Duodenal mucosa (tissue), 2 donors: ENCODE results near the gene SCN8A.

Experiments
- H3K27ac ChIP-seq: one replicate; pipeline ENCODE4 v1.7.0; 2013; ENCODE audit warnings: low read depth, low read length
- H3K27me3 ChIP-seq, 2 donors: one replicate each; pipeline ENCODE4 v1.7.0; 2013; ENCODE audit warnings: low read length in 2 of 2, control low read depth in 1 of 2; ENCODE audit not compliant: insufficient read depth in 2 of 2, control insufficient read depth in 1 of 2
- H3K36me3 ChIP-seq, 2 donors: one replicate each; pipeline ENCODE4 v1.7.0; 2013; ENCODE audit warnings: low read length in 2 of 2, control low read depth in 1 of 2; ENCODE audit not compliant: insufficient read depth in 2 of 2, control insufficient read depth in 1 of 2
- H3K4me1 ChIP-seq, 2 donors: one replicate each; pipeline ENCODE4 v1.7.0; 2013; ENCODE audit warnings: low read length in 2 of 2, control low read depth in 1 of 2; ENCODE audit not compliant: insufficient read depth in 2 of 2, control insufficient read depth in 1 of 2
- H3K4me3 ChIP-seq, 2 donors: one replicate each; pipeline ENCODE4 v1.7.0; 2013; ENCODE audit warnings: low read length in 2 of 2, low read depth in 1 of 2
- H3K9ac ChIP-seq, 2 donors: one replicate each; pipeline ENCODE4 v1.7.0; 2013; ENCODE audit warnings: low read length in 2 of 2, low read depth in 1 of 2
- H3K9me3 ChIP-seq, 2 donors: one replicate each; pipeline ENCODE4 v1.7.0; 2013; ENCODE audit warnings: low read length in 2 of 2, control low read depth in 1 of 2; ENCODE audit not compliant: control insufficient read depth in 1 of 2

The SCN8A gene

GRCh38 chr12:51832354-51833107, 241.5 kb downstream of the SCN8A start:
- Histone ChIP-seq H3K9me3 (no peaks in the 10 kb centered on the region), H3K9ac (no peak overlapping the region), H3K36me3 (no peaks in the 10 kb centered on the region), H3K27me3 (peaks cover 18 to 19% of the 10 kb centered on the region in 2 donors), H3K4me1 (peaks cover 8 to 11% of the 10 kb centered on the region in 2 donors), H3K27ac (no peak overlapping the region), H3K4me3 (no peak overlapping the region)

GRCh38 chr12:51833448-51834227, 242.6 kb downstream of the SCN8A start:
- Histone ChIP-seq H3K4me3 (no peak overlapping the region), H3K9ac (no peak overlapping the region), H3K27me3 (peaks cover 23 to 27% of the 10 kb centered on the region in 2 donors), H3K27ac (no peak overlapping the region), H3K36me3 (no peaks in the 10 kb centered on the region), H3K9me3 (no peaks in the 10 kb centered on the region), H3K4me1 (peaks cover 0 to under 1% of the 10 kb centered on the region in 2 donors)

GRCh38 chr12:51834411-51834810, 243.4 kb downstream of the SCN8A start:
- H3K4me1 ChIP-seq = no peaks in the 10 kb centered on the region
- no peaks in the 10 kb centered on the region for H3K36me3 ChIP-seq
- peaks cover 26 to 27% of the 10 kb centered on the region in 2 donors for H3K27me3 ChIP-seq
- H3K27ac ChIP-seq = no peak overlapping the region
- no peaks in the 10 kb centered on the region for H3K9me3 ChIP-seq
- H3K9ac ChIP-seq = no peak overlapping the region
- no peak overlapping the region for H3K4me3 ChIP-seq

GRCh38 chr12:51836041-51836826, 245.2 kb downstream of the SCN8A start:
- no peaks in the 10 kb centered on the region for H3K36me3 ChIP-seq
- H3K9ac ChIP-seq = no peak overlapping the region
- no peak overlapping the region for H3K27ac ChIP-seq
- no peak overlapping the region for H3K4me3 ChIP-seq
- peaks cover 28 to 30% of the 10 kb centered on the region in 2 donors for H3K27me3 ChIP-seq
- no peaks in the 10 kb centered on the region for H3K4me1 ChIP-seq
- no peaks in the 10 kb centered on the region for H3K9me3 ChIP-seq

- Histone ChIP-seq H3K27me3 (peaks cover 28 to 34% of the 10 kb centered on the region in 2 donors), H3K4me3 (no peak overlapping the region), H3K9me3 (no peaks in the 10 kb centered on the region), H3K4me1 (no peaks in the 10 kb centered on the region), H3K36me3 (no peaks in the 10 kb centered on the region), H3K27ac (no peak overlapping the region), H3K9ac (no peak overlapping the region)
Observed at GRCh38 chr12:51836827-51837173, 245.8 kb downstream of the SCN8A start.

- no peak overlapping the region for H3K27ac ChIP-seq
- peaks cover 27 to 33% of the 10 kb centered on the region in 2 donors for H3K27me3 ChIP-seq
- H3K36me3 ChIP-seq = no peaks in the 10 kb centered on the region
- no peaks in the 10 kb centered on the region for H3K9me3 ChIP-seq
- H3K4me1 ChIP-seq = no peaks in the 10 kb centered on the region
- no peak overlapping the region for H3K4me3 ChIP-seq
- H3K9ac ChIP-seq = no peak overlapping the region
Observed at GRCh38 chr12:51837286-51837685, 246.3 kb downstream of the SCN8A start.

- Histone ChIP-seq H3K36me3 (no peaks in the 10 kb centered on the region), H3K4me3 (no peak overlapping the region), H3K27ac (no peak overlapping the region), H3K9ac (no peak overlapping the region), H3K4me1 (no peaks in the 10 kb centered on the region), H3K9me3 (no peaks in the 10 kb centered on the region), H3K27me3 (peaks cover 22 to 32% of the 10 kb centered on the region in 2 donors)
Observed at GRCh38 chr12:51838036-51838435, 247.0 kb downstream of the SCN8A start.

- Histone ChIP-seq H3K27me3 (peaks cover 20 to 32% of the 10 kb centered on the region in 2 donors), H3K36me3 (no peaks in the 10 kb centered on the region), H3K9me3 (no peaks in the 10 kb centered on the region), H3K27ac (no peak overlapping the region), H3K9ac (no peak overlapping the region), H3K4me1 (no peaks in the 10 kb centered on the region), H3K4me3 (no peak overlapping the region)
Observed at GRCh38 chr12:51838762-51839161, 247.7 kb downstream of the SCN8A start.

GRCh38 chr12:51839310-51839947, 248.4 kb downstream of the SCN8A start:
- H3K9me3 ChIP-seq = no peaks in the 10 kb centered on the region
- no peaks in the 10 kb centered on the region for H3K4me1 ChIP-seq
- no peak overlapping the region for H3K4me3 ChIP-seq
- H3K27ac ChIP-seq = no peak overlapping the region
- H3K9ac ChIP-seq = no peak overlapping the region
- H3K36me3 ChIP-seq = no peaks in the 10 kb centered on the region
- H3K27me3 ChIP-seq = peaks cover 24 to 37% of the 10 kb centered on the region in 2 donors
